IPS-18c (cell line): Measurements from ENCODE around the gene SEPTIN12.
"Not testable (repeated sequence)": the region's sequence is repeated elsewhere in the genome, so short reads cannot be mapped to it uniquely, and the experiment has no call there.

Experiments used
- H3K4me3 ChIP-seq: 2 replicates; pipeline ENCODE4 v1.7.0; 2013; ENCODE audit warnings: low read depth, mild to moderate bottlenecking, low read length, moderate library complexity; ENCODE audit not compliant: insufficient read depth
- H3K9me3 ChIP-seq: one replicate; pipeline ENCODE4 v1.6.1; 2013; ENCODE audit warnings: mild to moderate bottlenecking, low read length, moderate library complexity; ENCODE audit not compliant: control insufficient read depth, insufficient read depth

SEPTIN12 gene

DNA sequence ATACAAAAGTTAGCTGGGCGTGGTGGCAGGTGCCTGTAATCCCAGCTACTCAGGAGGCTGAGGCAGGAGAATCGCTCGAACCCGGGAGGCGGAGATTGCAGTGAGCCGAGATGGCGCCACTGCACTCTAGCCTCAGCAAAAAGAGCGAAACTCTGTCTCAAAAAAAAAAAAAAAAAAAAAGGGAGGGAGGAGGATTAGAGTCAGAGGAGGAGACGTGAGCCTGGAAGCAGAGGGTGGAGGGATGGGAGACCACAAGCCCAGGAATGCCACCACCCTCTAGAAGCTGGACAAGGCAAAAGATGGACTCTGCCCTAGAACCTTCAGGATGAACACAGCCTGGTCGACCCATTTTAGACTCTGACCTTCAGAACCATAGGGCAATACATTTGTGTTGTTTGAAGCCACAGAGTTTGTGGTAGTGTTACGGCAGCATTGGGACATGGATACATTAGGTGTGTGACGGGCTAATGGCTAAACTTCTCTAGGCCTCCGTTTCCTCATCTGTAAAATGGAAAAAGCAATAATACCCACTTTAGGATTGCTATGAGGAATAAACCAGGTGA is 4.9 kb upstream of the SEPTIN12 start:
- no peak overlapping the region for H3K4me3 ChIP-seq
- H3K9me3 ChIP-seq, result no peaks in the 10 kb centered on the region

DNA sequence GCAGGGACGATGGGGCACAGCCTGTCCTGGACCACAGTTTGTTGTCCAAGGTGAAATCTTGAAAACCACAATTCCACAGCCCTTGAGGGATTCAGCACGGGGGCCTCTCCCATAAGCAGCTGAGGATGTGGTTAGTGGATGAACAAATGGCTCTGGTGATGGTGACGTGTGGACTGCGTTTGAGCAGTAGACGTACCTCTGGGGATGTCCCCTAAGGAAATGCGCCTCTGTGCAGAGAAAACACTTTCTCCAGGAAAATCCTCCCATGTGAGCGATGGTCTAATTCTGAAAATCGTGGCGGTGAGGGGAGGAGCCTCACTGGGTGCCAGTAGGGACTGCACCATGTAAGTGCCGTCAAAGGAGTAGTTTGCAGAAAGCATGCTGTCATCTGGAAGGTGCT is 2.7 kb upstream of the SEPTIN12 start:
- H3K9me3 ChIP-seq, result no peaks in the 10 kb centered on the region
- no peak overlapping the region for H3K4me3 ChIP-seq

DNA sequence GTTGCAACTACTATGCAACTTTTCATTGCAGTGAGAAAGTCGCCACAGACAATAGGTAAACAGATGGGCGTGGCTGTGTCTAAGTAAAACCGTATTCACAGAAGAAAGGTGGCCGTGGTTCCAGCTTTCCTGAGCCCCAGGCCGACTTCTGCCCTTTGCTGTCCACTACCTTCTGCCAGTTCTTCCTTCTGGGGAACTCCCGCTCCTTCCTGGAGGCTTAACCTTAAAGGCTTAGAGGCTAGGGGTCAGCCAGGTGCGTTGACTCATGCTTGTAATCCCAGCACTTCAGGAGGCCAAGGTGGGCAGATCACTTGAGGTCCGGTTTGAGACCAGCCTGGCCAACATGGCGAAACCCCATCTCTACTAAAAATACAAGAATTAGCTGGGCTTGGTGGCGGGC is 2.1 kb upstream of the SEPTIN12 start:
- Histone ChIP-seq H3K9me3 (no peaks in the 10 kb centered on the region), H3K4me3 (no peak overlapping the region)

DNA sequence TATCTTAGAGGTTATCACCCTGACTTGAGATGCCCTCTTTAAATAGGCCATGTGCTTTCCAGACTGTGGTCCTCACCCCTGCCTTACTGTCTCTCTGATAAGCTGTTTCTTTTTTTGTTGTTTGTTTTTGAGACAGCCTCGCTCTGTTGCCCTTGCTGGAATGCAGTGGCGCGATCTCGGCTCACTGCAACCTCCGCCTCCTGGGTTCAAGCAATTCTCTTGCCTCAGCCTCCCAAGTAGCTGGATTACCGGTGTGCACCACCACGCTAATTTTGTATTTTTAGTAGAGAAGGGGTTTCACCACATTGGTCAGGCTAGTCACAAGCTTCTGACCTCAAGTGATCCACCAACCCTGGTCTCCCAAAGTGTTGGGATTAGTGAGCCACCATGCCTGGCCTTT is 765 bp upstream of the SEPTIN12 start:
- H3K4me3 ChIP-seq, result no peak overlapping the region
- no peaks in the 10 kb centered on the region for H3K9me3 ChIP-seq

DNA sequence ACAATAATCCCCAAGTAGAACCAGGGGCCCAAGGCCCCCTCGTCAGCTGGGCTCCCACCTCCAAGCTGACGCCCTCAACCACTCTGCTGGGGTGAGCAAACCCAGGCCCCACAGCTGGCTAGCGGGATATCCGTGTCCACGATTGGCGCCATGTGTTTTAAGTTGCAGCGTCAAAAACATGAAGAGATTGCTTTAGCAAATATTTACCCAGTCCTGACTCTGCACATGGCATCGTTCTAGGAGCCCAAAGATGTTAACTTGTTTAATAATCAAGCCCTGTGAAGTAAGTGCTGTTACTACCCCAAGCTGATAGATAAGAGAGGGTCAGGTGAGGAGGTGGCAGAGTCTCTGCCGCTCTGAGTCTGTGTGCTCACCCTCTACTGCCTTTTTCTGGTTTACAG is 344 bp upstream of the SEPTIN12 start:
- H3K9me3 ChIP-seq, result peaks cover 2% of the 10 kb centered on the region
- H3K4me3 ChIP-seq, result no peak overlapping the region

DNA sequence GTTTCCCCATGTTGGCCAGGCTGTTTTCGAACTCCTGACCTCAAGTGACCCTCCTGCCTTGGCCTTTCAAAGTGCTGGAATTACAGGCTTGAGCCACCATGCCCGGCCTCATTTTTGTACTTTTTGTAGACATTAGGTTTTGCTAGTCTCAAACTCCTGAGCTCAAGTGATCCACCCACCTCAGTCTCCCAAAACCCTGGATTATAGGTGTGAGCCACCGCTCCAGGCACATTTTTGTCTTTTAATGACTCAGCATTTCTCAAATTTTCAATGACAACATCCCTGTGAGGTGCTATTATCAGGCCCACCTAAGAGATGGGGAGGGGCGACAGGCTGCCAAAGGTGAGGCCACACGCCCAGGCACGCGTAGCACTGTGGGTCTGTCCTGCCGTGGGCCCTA is 1.1 kb downstream of the SEPTIN12 start:
- Histone ChIP-seq H3K9me3 (peaks cover 2% of the 10 kb centered on the region), H3K4me3 (no peak overlapping the region)

DNA sequence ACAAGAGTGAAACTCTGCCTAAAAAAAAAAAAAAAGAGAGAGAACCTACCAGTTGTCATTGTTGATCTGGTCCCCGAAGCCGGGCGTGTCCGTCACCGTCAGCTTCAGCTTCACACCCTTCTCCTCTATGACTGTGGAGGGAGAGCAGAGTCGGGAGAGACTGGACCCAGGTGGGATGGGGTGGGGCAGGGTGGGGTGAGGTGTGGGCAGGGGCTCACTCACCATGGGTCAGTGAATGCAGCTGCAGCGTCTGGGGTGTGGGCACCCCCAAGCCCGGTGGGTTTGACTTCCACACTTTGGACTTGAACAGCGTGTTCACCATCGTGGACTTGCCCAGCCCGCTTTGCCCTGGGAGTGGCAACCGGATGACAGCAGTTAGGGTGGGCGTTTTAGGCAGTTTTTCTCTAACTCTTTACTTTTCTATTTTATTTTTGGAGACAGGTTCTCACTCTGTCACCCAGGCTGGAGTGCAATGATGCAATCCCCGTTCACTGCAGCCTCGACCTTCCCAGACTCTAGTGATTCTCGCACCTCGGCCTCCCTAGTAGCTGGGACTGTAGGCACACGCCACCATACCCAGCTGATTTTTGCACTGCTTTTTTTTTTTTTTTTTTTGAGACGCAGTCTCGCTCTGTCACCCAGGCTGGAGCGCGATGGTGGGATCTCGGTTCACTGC is 2.2 kb downstream of the SEPTIN12 start:
- peaks cover 2% of the 10 kb centered on the region for H3K9me3 ChIP-seq

DNA sequence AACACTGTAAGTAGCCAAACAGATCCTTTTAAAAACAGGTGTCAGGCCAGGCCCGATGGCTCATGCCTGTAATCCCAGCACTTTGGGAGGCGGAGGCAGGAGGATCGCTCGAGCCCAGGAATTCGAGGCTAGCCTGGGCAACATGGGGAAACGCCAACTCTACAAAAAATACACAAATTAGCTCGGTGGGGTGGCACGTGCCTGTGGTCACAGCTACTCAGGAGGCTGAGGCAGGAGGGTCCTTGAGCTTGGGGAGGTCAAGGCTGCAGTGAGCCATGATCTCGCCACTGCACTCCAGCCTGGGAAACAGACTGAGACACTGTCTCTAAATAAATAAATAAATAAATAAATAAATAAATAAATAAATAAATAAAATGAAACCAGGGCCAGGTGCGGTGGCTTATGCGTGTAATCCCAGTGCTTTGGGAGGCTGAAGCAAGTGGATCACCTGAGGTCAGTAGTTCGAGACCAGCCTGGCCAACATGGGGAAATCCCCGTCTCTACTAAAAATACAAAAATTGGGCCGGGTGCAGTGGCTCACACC is 3.6 kb downstream of the SEPTIN12 start:
- H3K4me3 ChIP-seq, H3K9me3 ChIP-seq: not testable (repeated sequence)

More for the DNA sequence above, 2.2 kb downstream of the SEPTIN12 start:
- no peak overlapping the region for H3K4me3 ChIP-seq

DNA sequence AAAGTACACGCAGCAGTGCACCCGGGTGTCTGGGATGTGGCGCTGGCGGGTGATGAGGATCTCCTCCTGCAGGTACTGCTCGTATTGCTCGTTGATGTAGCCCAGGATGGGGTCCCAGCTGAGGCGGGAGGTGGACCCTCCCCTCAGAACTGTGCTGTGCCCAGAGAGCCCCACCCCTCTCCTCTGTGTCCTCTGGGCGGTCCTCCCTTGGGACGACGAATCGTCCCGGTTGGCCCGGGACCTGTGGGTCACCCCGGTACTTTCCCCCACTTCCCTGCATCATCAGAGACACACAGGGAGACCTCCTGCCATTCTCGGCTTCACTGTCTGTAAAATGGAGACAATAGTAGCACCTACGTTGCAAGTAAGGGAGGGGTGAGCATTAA is 4.2 kb downstream of the SEPTIN12 start:
- peaks cover 2% of the 10 kb centered on the region for H3K9me3 ChIP-seq

DNA sequence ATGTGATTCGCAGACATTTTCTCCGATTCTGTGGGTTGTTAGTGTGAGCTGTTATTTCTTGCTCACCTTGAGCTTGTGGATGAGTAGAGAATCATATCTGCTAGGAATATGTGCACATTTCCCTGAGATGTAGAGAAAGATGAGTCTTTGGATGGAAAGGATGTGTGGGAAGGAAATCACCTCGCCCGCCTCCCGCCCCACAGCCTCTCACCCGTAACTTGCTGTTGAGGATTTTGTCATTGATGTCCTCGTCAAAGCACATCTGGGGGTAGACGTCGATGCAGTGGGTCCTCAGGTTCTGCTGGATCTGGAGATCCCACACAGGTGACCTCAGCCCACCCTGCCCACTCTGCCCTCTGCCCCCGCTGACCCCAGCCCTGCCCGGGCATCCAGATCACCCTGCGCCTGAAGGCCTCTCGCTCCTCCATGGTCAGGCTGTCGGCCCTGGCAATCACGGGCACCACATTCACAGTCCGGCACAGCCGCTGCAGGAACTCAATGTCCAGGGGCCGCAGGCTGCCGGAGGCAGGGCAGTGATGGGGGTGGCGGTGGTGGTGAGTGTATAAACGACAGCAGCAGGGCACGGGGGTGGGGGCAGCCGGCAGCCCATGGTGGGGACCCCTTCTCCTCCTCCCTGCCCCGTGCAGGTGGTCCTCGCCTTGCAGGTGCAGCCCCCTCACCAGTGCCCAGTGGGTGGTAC is 4.7 kb downstream of the SEPTIN12 start:
- H3K4me3 ChIP-seq, result no peak overlapping the region

More for the DNA sequence above, 4.2 kb downstream of the SEPTIN12 start:
- no peak overlapping the region for H3K4me3 ChIP-seq

DNA sequence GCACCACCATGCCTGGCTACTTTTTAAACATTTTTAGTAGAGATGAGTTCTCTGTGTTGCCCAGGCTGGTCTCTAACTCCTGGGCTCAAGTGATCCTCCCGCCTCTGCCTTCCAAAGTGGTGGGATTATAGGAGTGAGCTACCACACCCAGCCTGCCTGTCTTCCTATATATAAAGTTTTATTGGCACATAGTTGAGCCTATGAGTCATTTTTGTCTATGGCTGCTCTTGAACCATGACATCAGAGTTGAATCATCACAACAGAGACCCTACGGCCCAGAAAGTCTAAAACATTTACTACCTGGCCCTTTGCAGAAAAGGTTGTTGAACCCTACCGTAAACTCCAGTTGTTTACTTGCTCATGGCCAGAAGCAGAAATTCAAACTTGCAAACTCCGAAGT is 7.9 kb downstream of the SEPTIN12 start:
- no peak overlapping the region for H3K4me3 ChIP-seq
- H3K9me3 ChIP-seq, result peaks cover 2% of the 10 kb centered on the region

More for the DNA sequence above, 4.7 kb downstream of the SEPTIN12 start:
- H3K9me3 ChIP-seq, result peaks cover 2% of the 10 kb centered on the region

DNA sequence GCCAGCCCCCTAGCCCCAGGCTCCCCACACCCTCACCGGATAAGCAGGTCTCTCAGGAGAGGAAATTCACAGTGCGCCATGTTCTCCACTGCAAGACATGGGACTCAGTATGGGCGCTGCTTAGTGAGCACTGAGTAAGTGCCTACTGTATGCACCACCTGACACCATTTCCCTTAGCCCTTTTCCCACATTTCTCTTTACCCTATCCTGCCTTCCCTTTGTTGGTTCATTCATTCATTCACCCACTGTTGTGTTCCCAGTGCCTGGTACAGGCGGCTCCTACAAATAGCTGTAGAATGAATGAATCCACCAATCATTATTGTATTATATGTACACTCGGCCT is 10.1 kb downstream of the SEPTIN12 start:
- Histone ChIP-seq H3K9me3 (no peaks in the 10 kb centered on the region), H3K4me3 (no peak overlapping the region)

DNA sequence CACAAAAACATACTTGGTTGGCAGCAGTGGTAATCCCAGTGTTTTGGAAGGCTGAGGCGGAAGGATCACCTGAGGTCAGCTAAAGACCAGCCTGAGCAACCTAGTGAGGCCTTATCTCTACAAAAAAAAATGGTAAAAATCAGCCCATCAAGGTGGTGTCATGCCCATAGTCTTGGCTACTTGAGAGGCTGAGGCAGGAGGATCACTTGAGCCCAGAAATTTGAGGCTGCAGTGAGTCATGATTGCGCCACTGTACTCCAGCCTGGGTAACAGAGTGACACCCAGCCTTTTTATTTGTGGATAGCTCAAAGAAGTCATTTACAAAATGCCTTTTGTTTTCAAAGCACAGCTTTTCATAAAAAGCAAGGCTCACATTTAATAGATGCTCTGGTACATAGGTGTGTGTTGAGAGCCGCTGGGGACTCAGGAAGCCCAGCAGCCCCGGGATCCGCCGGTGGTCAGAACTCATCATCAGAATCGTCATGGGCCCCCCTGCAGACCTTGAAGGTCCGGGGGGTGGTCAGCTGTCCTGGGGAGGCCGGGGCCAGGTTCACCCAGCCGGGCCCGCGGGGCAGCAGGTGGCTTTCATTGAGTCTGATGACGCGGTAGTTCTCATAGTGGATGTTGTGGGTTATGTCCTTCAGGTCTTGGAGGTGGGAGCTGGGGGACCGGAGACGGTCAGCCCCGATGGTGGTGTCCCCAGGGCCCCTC is 10.7 kb downstream of the SEPTIN12 start:
- Histone ChIP-seq H3K9me3 (no peaks in the 10 kb centered on the region), H3K4me3 (no peak overlapping the region)

DNA sequence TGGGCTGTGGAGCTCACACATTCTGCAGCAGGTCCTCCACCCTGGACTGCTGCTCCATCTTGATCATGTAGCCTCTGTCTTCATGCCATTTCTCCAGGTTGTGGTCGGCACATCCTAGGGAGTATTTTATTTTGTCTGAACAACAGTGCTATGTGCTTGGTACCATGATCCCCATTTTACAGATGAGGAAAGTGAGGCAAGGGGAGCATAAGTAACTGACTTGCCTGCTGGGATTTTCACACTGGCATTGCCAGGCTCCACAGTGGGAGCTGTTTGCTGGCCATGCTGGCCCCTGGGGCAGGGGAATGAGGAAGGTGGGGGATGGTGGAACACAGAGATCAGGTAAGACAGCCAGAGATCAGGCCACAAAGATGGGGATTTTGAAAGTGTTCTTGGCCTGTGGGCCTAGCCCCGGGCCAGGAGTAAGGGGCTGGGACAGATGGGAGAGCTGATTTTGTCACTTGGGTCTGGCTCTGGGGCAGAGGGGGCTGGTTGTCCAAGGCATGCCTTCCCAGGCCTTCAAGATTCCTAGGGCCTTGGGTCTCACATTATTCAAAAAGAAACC is 11.9 kb downstream of the SEPTIN12 start:
- Histone ChIP-seq H3K4me3 (no peak overlapping the region), H3K9me3 (no peaks in the 10 kb centered on the region)

DNA sequence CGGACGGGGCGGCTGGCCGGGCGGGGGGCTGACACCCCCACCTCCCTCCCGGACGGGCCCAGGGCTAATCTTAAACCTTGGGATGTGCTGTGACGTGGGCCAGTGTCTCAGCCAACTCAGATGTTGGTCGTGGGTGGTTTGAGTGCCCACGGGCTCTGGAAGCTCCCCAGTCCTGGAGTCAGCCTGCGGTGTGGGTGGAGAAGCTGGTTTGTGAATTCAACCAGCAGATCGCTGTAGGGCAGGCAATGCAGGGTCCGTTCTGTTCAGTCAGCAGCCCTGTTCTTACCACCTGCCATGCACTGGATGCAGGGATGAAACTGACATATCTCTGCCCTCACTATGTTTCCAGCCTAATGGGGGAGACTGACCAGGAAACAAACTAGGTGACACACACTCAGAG is 13.1 kb downstream of the SEPTIN12 start:
- Histone ChIP-seq H3K4me3 (no peak overlapping the region), H3K9me3 (no peaks in the 10 kb centered on the region)

DNA sequence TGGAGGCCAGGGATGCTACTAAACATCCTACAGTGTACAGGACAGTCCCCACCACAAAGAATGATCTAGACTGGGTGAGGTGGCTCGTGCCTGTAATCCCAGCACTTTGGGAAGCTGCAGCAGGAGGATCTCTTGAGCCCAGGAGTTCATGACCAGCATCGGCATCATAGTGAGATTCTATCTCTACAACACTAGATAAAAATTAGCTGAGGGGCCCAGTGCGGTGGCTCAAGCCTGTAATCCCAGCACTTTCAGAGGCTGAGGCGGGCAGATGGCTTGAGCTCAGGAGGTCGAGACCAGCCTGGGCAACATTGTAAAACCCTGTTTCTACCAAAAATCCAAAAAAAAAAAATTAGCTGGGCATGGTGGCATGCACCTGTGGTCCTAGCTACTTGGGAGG is 15.8 kb downstream of the SEPTIN12 start:
- Histone ChIP-seq H3K9me3 (no peaks in the 10 kb centered on the region), H3K4me3 (no peak overlapping the region)

DNA sequence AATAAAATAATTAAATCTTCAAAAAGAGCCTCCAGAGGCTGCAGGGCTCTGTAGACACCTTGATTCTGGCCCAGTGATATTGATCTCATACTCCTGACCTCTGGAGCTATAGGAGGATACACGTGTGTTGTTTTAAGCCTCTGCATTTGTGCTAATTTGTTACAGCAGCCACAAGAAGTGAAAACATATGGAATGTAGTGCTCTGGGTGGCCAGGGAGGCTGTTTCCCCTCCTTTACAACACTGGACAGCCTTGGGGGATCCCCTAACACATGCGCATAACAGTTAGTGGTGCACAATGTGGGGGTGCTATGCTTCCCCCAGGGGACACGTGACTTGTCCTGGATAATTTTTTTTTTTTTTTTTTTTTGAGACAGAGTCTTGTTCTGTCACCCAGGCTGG is 16.5 kb downstream of the SEPTIN12 start:
- Histone ChIP-seq H3K9me3 (no peaks in the 10 kb centered on the region), H3K4me3 (no peak overlapping the region)
